H1 (cell line): Measurements from ENCODE around the gene GRID1.

Experiments used
- ASH2L ChIP-seq: fragments of 200-600, 300-600 bp; sonication (generic); IDR thresholded peaks from one replicate; pipeline ENCODE4 v1.7.1; 2017; ENCODE audit warnings: low read length
- CTCF ChIP-seq, 3 experiments: IDR thresholded peaks; 1 replicate in 2 of 3; 2 replicates in 1 of 3; pipeline versions ENCODE4 v1.5.1 to v1.6.1; 2011; ENCODE audit warnings: low read length in 3 of 3, mild to moderate bottlenecking in 3 of 3, inconsistent platforms in 2 of 3, low read depth in 1 of 3, moderate library complexity in 1 of 3; ENCODE audit not compliant: insufficient read depth in 1 of 3; ENCODE audit errors: control extremely low read depth in 1 of 3
- EZH2 ChIP-seq: fragments of 200-600 bp; sonication (generic); IDR thresholded peaks from 2 replicates; pipeline ENCODE4 v1.7.1; 2012; ENCODE audit warnings: low read depth, mild to moderate bottlenecking, moderate library complexity, low read length, inconsistent platforms; ENCODE audit not compliant: severe bottlenecking
- MAX ChIP-seq: IDR thresholded peaks from 2 replicates; pipeline ENCODE4 v1.6.1; 2012; ENCODE audit warnings: inconsistent platforms
- POLR2A ChIP-seq, 2 experiments: IDR thresholded peaks; 1 replicate in 1 of 2; 2 replicates in 1 of 2; pipeline ENCODE4 v1.6.1; 2011; ENCODE audit warnings: low read depth in 2 of 2, low read length in 2 of 2, mild to moderate bottlenecking in 2 of 2; ENCODE audit errors: control extremely low read depth in 1 of 2
- POLR2AphosphoS5 ChIP-seq: IDR thresholded peaks from 2 replicates; pipeline ENCODE4 v1.6.1; 2011; ENCODE audit warnings: low read depth, low read length
- RAD21 ChIP-seq, 2 experiments: IDR thresholded peaks in 1 of 2; conservative IDR thresholded peaks in 1 of 2; 2 replicates each; pipeline ENCODE4 v1.6.1; 2011; ENCODE audit warnings: low read depth in 2 of 2, low read length in 2 of 2, improper control_type of control experiment in 1 of 2, inconsistent platforms in 1 of 2, mild to moderate bottlenecking in 1 of 2, moderate library complexity in 1 of 2
- SIN3A ChIP-seq, 2 experiments: IDR thresholded peaks in 1 of 2; conservative IDR thresholded peaks in 1 of 2; 2 replicates each; pipeline ENCODE4 v1.6.1; 2011 to 2012; ENCODE audit warnings: low read length in 2 of 2, improper control_type of control experiment in 1 of 2, low read depth in 1 of 2, mild to moderate bottlenecking in 1 of 2
- SP1 ChIP-seq: IDR thresholded peaks from 2 replicates; pipeline ENCODE4 v1.6.1; 2011; ENCODE audit warnings: low read depth, low read length
- USF2 ChIP-seq: IDR thresholded peaks from 2 replicates; pipeline ENCODE4 v1.6.1; 2011; ENCODE audit warnings: low read length, improper control_type of control experiment

GRCh38 chr10:85621562-85621961 lies 745.0 kb downstream of the GRID1 start:
- no peak for TF ChIP-seq CTCF (IDR thresholded peaks at IDR 0.05; ENCODE audit: control extremely low read depth in 1 of 3, insufficient read depth in 1 of 3, low read depth in 1 of 3, low read length in 3 of 3)
- no peak for TF ChIP-seq EZH2
- no peak for TF ChIP-seq POLR2A (IDR thresholded peaks at IDR 0.05; ENCODE audit: control extremely low read depth in 1 of 2, low read depth in 2 of 2, low read length in 2 of 2)
- no peak for TF ChIP-seq POLR2AphosphoS5
- no peak for TF ChIP-seq USF2
- no peak for TF ChIP-seq SP1
- no peak for TF ChIP-seq MAX
- TF ChIP-seq SIN3A (conservative IDR thresholded peaks at IDR 0.05 in 1 of 2, IDR thresholded peaks at IDR 0.05 in 1 of 2; ENCODE audit: low read depth in 1 of 2, low read length in 2 of 2): no peak
- no peak for TF ChIP-seq RAD21 (IDR thresholded peaks at IDR 0.05 in 1 of 2, conservative IDR thresholded peaks at IDR 0.05 in 1 of 2; ENCODE audit: low read depth in 2 of 2, low read length in 2 of 2)
- TF ChIP-seq ASH2L: no peak
